CD14-positive monocyte (primary cell): ENCODE results near the gene RNF220. TPM values are rescaled to one million over a fixed set of nuclear protein-coding genes. Genes with fewer than 3 reads are reported as not detected.

Experiments
- DNase-seq, 3 donors: peaks; one replicate each; pipeline ENCODE4 v3.0.0-alpha.2; 2011 to 2022
- H2AFZ ChIP-seq: 2 replicates; pipeline ENCODE4 v1.6.0; 2012; ENCODE audit warnings: mild to moderate bottlenecking, low read depth, low read length, inconsistent platforms; ENCODE audit not compliant: insufficient read depth, poor library complexity, severe bottlenecking
- H3K27ac ChIP-seq, 2 donors: 1 replicate in 1 of 2; 2 replicates in 1 of 2; pipeline ENCODE4 v1.5.1; 2012 to 2013; ENCODE audit warnings: low read length in 2 of 2, control low read depth in 1 of 2, inconsistent platforms in 1 of 2, low read depth in 1 of 2, mild to moderate bottlenecking in 1 of 2
- H3K27me3 ChIP-seq, 2 donors: one replicate each; pipeline versions ENCODE4 v1.6.0 to v1.6.1; 2011 to 2013; ENCODE audit warnings: low read length in 2 of 2; ENCODE audit not compliant: control insufficient read depth in 2 of 2, insufficient read depth in 2 of 2
- H3K36me3 ChIP-seq, 2 donors: replicated peaks in 1 of 2; 1 replicate in 1 of 2; 2 replicates in 1 of 2; pipeline versions ENCODE4 v1.5.1 to v1.6.1; 2012 to 2013; ENCODE audit warnings: low read length in 2 of 2, control low read depth in 1 of 2, inconsistent platforms in 1 of 2, mild to moderate bottlenecking in 1 of 2; ENCODE audit not compliant: insufficient read depth in 2 of 2, control insufficient read depth in 1 of 2
- H3K4me1 ChIP-seq, 2 donors: 1 replicate in 1 of 2; 2 replicates in 1 of 2; pipeline versions ENCODE4 v1.5.1 to v1.6.1; 2012 to 2013; ENCODE audit warnings: low read length in 2 of 2, control low read depth in 1 of 2, inconsistent platforms in 1 of 2, mild to moderate bottlenecking in 1 of 2, moderate library complexity in 1 of 2; ENCODE audit not compliant: insufficient read depth in 2 of 2, control insufficient read depth in 1 of 2
- H3K4me2 ChIP-seq: replicated peaks from 2 replicates; pipeline ENCODE3; 2012; ENCODE audit warnings: low read length, moderate library complexity, mild to moderate bottlenecking; ENCODE audit not compliant: poor library complexity, severe bottlenecking; ENCODE audit errors: extremely low read depth
- H3K4me3 ChIP-seq, 3 experiments: fragments of 200-600 bp in 1 of 3; sonication (generic) in 1 of 3; replicated peaks in 1 of 3; 1 replicate in 2 of 3; 2 replicates in 1 of 3; pipeline ENCODE4 v1.5.1; 2011 to 2013; ENCODE audit warnings: low read length in 3 of 3, mild to moderate bottlenecking in 3 of 3, control low read depth in 2 of 3, low read depth in 2 of 3, inconsistent platforms in 1 of 3, moderate library complexity in 1 of 3
- H3K79me2 ChIP-seq: 2 replicates; pipeline ENCODE4 v1.6.0; 2012; ENCODE audit warnings: mild to moderate bottlenecking, control low read depth, inconsistent platforms, low read length, moderate library complexity; ENCODE audit not compliant: insufficient read depth
- H3K9ac ChIP-seq: 2 replicates; pipeline ENCODE4 v1.6.0; 2017; ENCODE audit warnings: low read length, mild to moderate bottlenecking; ENCODE audit not compliant: insufficient read depth, poor library complexity, severe bottlenecking
- H3K9me3 ChIP-seq, 2 donors: replicated peaks in 1 of 2; 1 replicate in 1 of 2; 2 replicates in 1 of 2; pipeline versions ENCODE4 v1.5.1 to v1.6.1; 2012 to 2013; ENCODE audit warnings: low read length in 2 of 2, control low read depth in 1 of 2; ENCODE audit not compliant: control insufficient read depth in 1 of 2, insufficient read depth in 1 of 2
- H4K20me1 ChIP-seq: 2 replicates; pipeline ENCODE4 v1.6.0; 2012; ENCODE audit warnings: mild to moderate bottlenecking, low read length, control low read depth, moderate library complexity; ENCODE audit not compliant: insufficient read depth
- H3K27ac Mint-ChIP-seq, 7 donors: one replicate each; pipeline ENCODE4 v1.8.0; 2020; ENCODE audit warnings: mild to moderate bottlenecking in 7 of 7, mixed read lengths in 7 of 7, moderate library complexity in 6 of 7, inconsistent platforms in 2 of 7
- H3K27me3 Mint-ChIP-seq, 3 donors: one replicate each; pipeline ENCODE4 v1.8.0; 2021 to 2022; ENCODE audit warnings: low read depth in 3 of 3, mild to moderate bottlenecking in 3 of 3, mixed read lengths in 3 of 3, moderate library complexity in 3 of 3, inconsistent platforms in 1 of 3
- H3K36me3 Mint-ChIP-seq, 2 donors: one replicate each; pipeline ENCODE4 v1.8.0; 2020; ENCODE audit warnings: mixed read lengths in 2 of 2, inconsistent platforms in 1 of 2, mild to moderate bottlenecking in 1 of 2
- H3K4me1 Mint-ChIP-seq: one replicate; pipeline ENCODE4 v1.8.0; 2020; ENCODE audit warnings: mild to moderate bottlenecking, mixed read lengths
- H3K4me3 Mint-ChIP-seq, 2 donors: one replicate each; pipeline ENCODE4 v1.8.0; 2020; ENCODE audit warnings: mild to moderate bottlenecking in 2 of 2, mixed read lengths in 2 of 2, moderate library complexity in 1 of 2
- H3K9me3 Mint-ChIP-seq, 7 donors: one replicate each; pipeline ENCODE4 v1.8.0; 2020 to 2022; ENCODE audit warnings: mixed read lengths in 7 of 7, mild to moderate bottlenecking in 6 of 7, moderate library complexity in 6 of 7, inconsistent platforms in 2 of 7
- CTCF ChIP-seq: fragments of 200-600 bp; IDR thresholded peaks from one replicate; pipeline ENCODE4 v1.8.0; 2022; ENCODE audit warnings: antibody characterized with exemption, mild to moderate bottlenecking
- WGBS: methylation state at CpG from one replicate; pipeline ENCODE4 v1.1.5; 2013; ENCODE audit warnings: missing lambda C conversion rate; ENCODE audit not compliant: insufficient coverage; 5-methylcytosine and 5-hydroxymethylcytosine counted together
- intact Hi-C, 2 donors: fragments of 100-400 bp; cut with micrococcal nuclease; formaldehyde crosslinking; loops; one replicate each; pipeline versions ENCODE4 v1.15.0 to v1.15.1; 2023
- polyA plus RNA-seq, 3 donors: library from polyadenylated mRNA; depleted of rRNA in 1 of 3; unstranded in 2 of 3; stranded (reverse) in 1 of 3; fragments of 300-500 nt in 2 of 3; fragments of >200 nt in 1 of 3; fragmentation: Illumina TruSeq in 2 of 3; gene quantifications; 1 replicate in 2 of 3; 2 replicates in 1 of 3; pipeline ENCODE4 v1.2.3, GENCODE V29; 2012 to 2021

Gene RNF220
- polyA plus RNA-seq, 3 donors, result 39.4 to 133 (median 49.4) TPM

- no peak overlapping the region for H2AFZ ChIP-seq
- no peak for DNase-seq
- peaks cover 0 to 2% (median 0%) of the 10 kb centered on the region in 3 donors for H3K27me3 Mint-ChIP-seq
- TF ChIP-seq CTCF, result no peak
- intact Hi-C loops, result loop anchor here in 1 of 2 donors (5.0 kb wide), 1 partner anchor 82 kb away; the partner anchor contains the start of gene RNF220
- H3K4me3 Mint-ChIP-seq, result no peak overlapping the region
- peaks cover 20% of the 10 kb centered on the region for H3K4me1 Mint-ChIP-seq
- H3K4me2 ChIP-seq, result no peak overlapping the region
- H3K36me3 Mint-ChIP-seq, result no peaks in the 10 kb centered on the region
- H3K9me3 Mint-ChIP-seq, result peaks cover 0 to 5% (median 0%) of the 10 kb centered on the region in 7 donors
- 90% methylated on average over 3 of the region's 5 CpGs for WGBS
- no peak overlapping the region for H3K9ac ChIP-seq
- H3K27ac ChIP-seq, result no peak overlapping the region
- H3K27ac Mint-ChIP-seq, result no peak overlapping the region
- H3K36me3 ChIP-seq, result no peaks in the 10 kb centered on the region
- H3K79me2 ChIP-seq, result no peaks in the 10 kb centered on the region
- no peaks in the 10 kb centered on the region for H3K27me3 ChIP-seq
- H3K9me3 ChIP-seq, result no peaks in the 10 kb centered on the region
- peaks cover 24 to 26% of the 10 kb centered on the region in 2 donors for H3K4me1 ChIP-seq
- no peak overlapping the region for H3K4me3 ChIP-seq
- no peaks in the 10 kb centered on the region for H4K20me1 ChIP-seq
These were observed 84.4 kb downstream of the RNF220 start for GRCh38 chr1:44489481-44489880.

GRCh38 chr1:44496541-44497171, 91.6 kb downstream of the RNF220 start:
- no peaks in the 10 kb centered on the region for H3K27me3 ChIP-seq
- no peak overlapping the region for H3K4me3 ChIP-seq
- no peak overlapping the region for H3K4me2 ChIP-seq
- Mint-ChIP-seq H3K36me3 (no peaks in the 10 kb centered on the region), H3K27ac (no peak overlapping the region), H3K4me3 (no peak overlapping the region), H3K4me1 (peaks cover 4% of the 10 kb centered on the region), H3K27me3 (peaks cover 0 to 8% (median 3%) of the 10 kb centered on the region in 3 donors), H3K9me3 (no peaks in the 10 kb centered on the region)
- H3K79me2 ChIP-seq, result no peaks in the 10 kb centered on the region
- WGBS, result 100% methylated on average over 3 of the region's 6 CpGs
- H3K4me1 ChIP-seq, result peaks cover 30 to 33% of the 10 kb centered on the region in 2 donors
- intact Hi-C loops, result no loop called here
- no peak overlapping the region for H2AFZ ChIP-seq
- H3K36me3 ChIP-seq, result no peaks in the 10 kb centered on the region
- H4K20me1 ChIP-seq, result no peaks in the 10 kb centered on the region
- no peak for TF ChIP-seq CTCF
- no peaks in the 10 kb centered on the region for H3K9me3 ChIP-seq
- no peak overlapping the region for H3K27ac ChIP-seq
- no peak overlapping the region for H3K9ac ChIP-seq
- no peak for DNase-seq
